Stomach (tissue), 4 donors: ENCODE measurements around the gene PDHX.

Experiments used
- POLR2AphosphoS5 ChIP-seq, 3 donors: sonication (generic); formaldehyde crosslinking; IDR thresholded peaks; one replicate each; pipeline ENCODE4 v1.6.1; 2016; ENCODE audit warnings: antibody characterized with exemption in 3 of 3
- TF ChIP-seq, protein P1 (sequence below), 7 experiments: fragments of 450-650 bp in 4 of 7; fragments of 200-600 bp in 3 of 7; sonication (generic) in 3 of 7; IDR thresholded peaks; one replicate each; pipeline ENCODE4 v1.5.1; 2016 to 2019; ENCODE audit warnings: antibody characterized with exemption in 7 of 7, control low read depth in 2 of 7, mild to moderate bottlenecking in 1 of 7

DNA sequence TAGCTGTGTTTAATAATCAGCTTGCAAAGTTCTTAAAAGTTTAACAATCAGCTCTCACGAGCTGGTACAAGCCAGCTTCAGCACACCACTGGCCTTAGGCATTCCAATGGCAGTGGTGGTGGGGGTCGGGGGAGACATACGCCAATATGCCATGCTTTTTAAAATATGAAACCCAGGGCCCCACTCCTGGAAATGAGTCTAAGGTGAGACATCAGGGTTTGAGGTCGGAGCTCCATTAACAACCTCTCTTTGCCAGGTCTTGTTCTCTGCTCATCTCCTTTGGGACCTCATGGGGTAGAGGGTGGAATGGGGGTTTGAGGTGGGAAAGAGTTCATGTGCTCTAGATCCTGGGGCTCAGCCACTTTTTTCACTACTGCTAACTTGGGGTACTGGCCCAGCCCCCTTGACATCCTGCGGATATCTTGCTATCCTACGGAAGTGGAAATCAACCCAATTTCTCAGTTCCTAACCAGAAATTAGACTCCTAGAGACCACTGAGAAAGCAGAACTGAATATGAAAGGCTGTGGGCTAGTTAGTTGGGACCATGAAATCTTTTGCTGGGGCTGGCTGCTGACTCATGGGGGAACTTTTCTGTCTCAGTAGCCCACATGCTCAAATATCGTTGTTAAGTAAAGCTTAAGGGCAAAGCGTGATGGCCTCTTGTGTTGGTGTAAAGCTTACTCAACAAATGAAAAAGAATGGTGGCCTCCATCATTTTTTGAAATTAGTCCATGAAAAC, 90.1 kb downstream of the PDHX start:
- TF ChIP-seq, protein P1, sequence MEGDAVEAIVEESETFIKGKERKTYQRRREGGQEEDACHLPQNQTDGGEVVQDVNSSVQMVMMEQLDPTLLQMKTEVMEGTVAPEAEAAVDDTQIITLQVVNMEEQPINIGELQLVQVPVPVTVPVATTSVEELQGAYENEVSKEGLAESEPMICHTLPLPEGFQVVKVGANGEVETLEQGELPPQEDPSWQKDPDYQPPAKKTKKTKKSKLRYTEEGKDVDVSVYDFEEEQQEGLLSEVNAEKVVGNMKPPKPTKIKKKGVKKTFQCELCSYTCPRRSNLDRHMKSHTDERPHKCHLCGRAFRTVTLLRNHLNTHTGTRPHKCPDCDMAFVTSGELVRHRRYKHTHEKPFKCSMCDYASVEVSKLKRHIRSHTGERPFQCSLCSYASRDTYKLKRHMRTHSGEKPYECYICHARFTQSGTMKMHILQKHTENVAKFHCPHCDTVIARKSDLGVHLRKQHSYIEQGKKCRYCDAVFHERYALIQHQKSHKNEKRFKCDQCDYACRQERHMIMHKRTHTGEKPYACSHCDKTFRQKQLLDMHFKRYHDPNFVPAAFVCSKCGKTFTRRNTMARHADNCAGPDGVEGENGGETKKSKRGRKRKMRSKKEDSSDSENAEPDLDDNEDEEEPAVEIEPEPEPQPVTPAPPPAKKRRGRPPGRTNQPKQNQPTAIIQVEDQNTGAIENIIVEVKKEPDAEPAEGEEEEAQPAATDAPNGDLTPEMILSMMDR (IDR thresholded peaks at IDR 0.05) = no peak
- no peak for TF ChIP-seq POLR2AphosphoS5 (IDR thresholded peaks at IDR 0.05)
